C4-2B (cell line): ENCODE results near the gene SLC51A.
"Not testable (repeated sequence)": the region's sequence is repeated elsewhere in the genome, so short reads cannot be mapped to it uniquely, and the experiment has no call there.

ENCODE experiments used
- H3K27ac ChIP-seq: fragments of 450-650 bp; 2 replicates; pipeline ENCODE4 v1.5.1; 2017
- ZFX ChIP-seq: fragments of 450-650 bp; IDR thresholded peaks from 2 replicates; pipeline ENCODE4 v1.6.1; 2017
- TF ChIP-seq, protein P1 (sequence below): fragments of 450-650 bp; conservative IDR thresholded peaks from 2 replicates; pipeline ENCODE4 v1.5.1; 2017; ENCODE audit warnings: mild to moderate bottlenecking

Gene SLC51A

DNA sequence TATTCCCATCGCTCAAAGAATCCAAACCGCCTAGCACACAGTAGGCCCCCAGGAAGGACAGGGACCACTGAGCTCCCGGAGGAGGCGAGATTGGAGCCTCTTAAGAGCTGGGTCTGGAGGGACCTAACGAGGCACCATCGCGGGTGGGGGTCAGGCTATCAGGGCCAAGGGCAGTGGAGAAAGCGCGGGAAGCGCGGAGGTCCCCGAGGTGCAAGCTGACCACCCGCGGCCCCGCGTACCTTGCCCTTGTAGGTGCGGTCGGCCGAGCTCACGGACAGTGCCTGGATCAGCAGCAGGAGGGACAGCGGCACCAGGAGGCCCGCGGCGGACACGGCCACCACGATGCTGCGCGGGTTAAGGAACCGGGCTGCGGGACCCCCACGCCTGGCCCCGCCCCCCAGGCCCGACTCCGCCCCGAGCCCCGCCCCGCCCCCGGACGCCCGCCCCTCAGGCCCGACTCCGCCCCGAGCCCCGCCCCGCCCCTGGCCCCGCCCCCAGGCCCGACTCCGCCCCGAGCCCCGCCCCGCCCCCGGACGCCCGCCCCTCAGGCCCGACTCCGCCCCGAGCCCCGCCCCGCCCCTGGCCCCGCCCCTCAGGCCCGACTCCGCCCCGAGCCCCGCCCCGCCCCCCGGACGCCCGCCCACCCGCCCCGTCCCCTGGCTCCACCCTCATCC, 9.0 kb upstream of the SLC51A start:
- H3K27ac ChIP-seq: no peak overlapping the region
- TF ChIP-seq ZFX: no peak
- TF ChIP-seq, protein P1, sequence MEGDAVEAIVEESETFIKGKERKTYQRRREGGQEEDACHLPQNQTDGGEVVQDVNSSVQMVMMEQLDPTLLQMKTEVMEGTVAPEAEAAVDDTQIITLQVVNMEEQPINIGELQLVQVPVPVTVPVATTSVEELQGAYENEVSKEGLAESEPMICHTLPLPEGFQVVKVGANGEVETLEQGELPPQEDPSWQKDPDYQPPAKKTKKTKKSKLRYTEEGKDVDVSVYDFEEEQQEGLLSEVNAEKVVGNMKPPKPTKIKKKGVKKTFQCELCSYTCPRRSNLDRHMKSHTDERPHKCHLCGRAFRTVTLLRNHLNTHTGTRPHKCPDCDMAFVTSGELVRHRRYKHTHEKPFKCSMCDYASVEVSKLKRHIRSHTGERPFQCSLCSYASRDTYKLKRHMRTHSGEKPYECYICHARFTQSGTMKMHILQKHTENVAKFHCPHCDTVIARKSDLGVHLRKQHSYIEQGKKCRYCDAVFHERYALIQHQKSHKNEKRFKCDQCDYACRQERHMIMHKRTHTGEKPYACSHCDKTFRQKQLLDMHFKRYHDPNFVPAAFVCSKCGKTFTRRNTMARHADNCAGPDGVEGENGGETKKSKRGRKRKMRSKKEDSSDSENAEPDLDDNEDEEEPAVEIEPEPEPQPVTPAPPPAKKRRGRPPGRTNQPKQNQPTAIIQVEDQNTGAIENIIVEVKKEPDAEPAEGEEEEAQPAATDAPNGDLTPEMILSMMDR: no peak

DNA sequence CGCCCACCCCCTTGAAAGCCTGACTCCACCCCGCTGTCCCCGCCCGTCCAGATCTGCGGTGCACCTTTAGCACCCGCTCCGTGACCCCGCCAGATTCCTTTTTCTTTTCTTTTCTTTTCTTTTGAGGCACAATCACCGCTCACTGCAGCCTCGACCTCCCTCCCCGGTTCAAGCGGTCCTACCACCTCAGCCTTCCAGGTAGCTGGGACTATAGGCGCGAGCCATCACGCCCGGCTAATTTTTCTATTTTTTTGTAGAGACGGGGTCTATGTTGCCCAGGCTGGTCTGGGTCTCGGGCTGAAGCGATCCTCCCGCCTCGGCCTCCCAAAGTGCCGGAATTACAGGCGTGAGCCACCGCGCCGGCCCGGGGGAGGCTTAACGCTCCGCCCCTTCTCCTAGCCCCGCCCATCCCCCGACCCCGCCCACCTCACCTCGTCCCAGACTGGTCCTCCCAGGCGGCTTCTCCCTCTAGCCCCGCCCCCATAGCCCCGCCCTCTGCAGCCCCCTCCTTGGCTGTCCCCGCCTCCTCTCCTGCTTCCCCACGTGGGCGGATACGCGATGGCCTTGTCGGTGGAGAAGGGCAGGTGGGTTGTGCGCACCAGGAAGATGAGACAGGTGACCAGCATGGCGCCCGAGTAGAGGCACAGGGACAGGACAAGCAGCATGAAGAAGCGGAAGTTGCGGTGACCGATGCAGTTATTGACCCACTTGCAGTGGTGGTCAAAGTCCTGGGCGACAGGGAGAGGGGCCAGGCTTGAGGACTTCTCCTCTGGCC, 8.3 kb upstream of the SLC51A start:
- no peak overlapping the region for H3K27ac ChIP-seq

DNA sequence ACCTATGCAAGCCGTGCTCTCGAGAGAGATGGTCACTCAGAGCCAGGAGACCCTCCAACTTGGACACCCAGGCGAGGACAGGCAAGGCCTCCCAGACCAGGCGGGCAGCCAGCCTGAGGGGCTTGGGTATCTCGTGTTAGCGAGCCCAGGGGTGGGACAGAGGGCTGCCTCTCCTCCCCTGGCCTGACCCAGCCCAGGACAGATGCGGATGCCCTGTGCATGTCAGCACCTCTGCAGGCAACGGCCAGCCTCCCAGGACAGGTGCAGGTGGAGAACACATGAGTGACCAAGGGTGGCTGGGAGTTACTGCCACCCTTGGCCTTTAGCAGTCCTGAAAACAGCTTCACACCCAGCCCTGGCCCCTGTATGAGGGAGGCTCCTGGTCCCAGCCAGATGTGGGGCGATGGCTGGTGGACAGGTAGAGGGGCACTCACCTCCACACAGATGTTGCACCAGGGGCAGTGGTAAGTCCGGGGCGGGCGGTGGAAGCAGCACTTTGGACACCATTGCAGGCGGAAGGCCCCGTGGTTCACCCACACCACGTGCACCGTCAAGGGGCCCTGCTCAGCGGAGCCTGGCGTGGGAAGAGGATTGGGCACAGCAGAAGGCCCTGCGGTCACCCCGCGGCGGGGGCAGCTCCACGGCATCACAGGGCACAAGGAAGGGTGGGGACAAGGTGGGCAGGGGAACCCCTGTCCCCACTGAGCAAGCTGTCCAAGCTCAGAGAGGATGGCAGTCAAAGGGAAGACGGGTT, 7.2 kb upstream of the SLC51A start:
- H3K27ac ChIP-seq: no peak overlapping the region
- TF ChIP-seq, protein P1: no peak

More for the DNA sequence above, 8.3 kb upstream of the SLC51A start:
- TF ChIP-seq, protein P1: no peak
- no peak for TF ChIP-seq ZFX

DNA sequence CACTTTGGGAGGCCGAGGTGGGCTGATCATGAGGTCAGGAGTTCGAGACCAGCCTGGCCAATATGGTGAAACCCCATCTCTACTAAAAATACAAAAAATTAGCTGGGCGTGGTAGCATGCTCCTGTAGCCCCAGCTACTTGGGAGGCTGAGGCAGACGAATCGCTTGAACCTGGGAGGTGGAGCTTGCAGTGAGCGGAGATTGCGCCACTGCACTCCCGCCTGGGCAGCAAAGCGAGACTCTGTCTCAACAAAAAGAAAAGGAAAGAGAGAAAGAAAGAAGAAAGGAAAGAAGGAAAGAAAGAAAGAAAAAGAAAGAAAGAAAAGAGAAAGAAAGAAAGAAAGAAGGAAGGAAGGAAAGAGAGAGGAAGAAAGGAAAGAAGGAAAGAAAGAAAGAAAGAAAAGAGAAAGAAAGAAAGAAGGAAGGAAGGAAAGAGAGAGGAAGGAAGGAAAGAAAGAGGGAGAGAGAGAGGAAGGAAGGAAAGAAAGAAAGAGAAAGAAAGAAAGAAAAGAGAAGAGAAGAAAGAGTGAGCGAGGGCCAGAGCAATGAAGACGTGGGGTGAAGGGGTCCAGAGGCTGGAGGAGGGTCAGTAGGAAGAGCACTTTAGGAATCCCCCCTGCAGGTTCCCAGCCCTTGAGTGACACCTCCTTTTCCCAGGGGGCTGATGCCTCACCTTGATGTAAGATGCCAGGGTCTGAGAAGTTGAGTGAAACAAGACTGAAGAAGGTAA, 6.2 kb upstream of the SLC51A start:
- not testable (repeated sequence) for H3K27ac ChIP-seq

DNA sequence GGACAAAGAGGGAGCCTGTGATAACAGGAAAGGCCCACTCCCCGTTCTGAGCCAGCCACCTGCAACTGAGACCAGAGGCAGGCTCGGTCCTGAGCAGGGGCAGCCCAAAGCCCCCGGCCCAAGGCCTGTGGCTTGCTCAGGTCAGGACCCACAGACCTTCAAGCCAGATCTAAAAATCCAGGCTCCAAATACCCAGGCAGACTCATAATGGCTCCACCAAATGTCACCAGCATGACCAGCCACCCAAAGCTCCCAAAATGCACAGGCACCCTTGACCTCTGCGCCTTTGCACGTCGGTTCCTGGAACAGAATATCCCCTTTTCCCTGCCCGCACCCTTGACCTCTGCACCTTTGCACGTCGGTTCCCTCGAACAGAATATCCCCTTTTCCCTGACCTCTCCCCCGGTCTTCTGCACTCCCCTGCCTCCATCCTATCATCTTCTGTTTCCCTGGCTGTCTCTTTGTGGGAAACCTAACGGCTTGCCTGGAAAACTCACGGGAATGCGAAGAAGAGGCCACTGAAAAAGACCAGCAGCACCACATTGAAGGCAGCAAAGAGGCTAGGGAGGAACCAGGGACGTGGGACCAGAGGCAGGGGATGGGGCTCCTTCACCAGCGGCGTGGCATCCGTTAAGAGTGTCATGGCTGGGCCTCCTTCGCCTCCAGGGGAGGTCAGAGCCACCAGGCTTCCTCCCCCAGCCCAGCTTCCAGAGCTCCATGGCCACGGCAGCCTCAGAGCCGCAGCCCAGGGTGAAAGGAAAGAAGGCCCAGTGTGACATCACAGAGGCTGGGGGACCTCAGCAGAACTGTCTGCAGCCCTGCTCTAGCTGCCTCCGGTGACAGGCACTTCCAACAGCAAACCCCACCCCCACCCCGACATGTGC, 5.4 kb upstream of the SLC51A start, which contains the start of gene ZDHHC19:
ZDHHC19 (minus strand) TSS at position 728 of the 884 bp plus-strand sequence; CDS start at position 643, 85 bp downstream.
- TF ChIP-seq, protein P1: no peak
- no peak for TF ChIP-seq ZFX
- no peak within 1 kb of the TSS for H3K27ac ChIP-seq

DNA sequence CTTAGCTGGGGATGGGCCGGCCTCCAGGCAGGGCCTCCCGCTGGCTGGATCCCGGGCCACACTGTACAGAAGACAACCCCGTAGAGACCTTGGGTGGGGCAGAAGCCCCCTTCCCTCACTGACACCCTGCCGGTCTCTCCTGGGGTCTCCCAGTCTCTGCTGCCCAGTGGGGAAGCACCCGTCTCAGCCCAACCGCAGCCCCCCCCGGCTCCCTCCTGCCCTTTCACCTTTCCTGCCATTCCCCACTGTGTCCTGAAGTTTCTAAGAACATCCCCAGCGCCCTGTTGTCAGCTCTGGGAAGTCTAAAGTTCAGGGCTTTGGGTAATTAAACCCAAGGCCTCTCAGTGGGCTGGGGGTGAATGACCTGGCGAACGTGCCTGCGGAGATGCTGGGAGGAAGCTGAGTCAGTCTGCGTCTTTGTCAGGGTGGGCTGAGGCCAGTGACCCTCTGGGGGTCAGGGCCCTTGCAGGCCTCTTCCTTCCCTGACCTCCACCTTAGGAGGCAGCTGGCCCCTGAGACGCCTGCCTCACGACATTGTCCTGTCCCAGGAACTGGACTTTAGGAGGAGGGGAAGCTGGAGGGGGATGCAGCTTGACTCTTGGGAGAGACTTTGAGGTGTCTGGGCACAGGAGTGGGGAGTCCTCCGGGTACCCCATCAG, 1.4 kb upstream of the SLC51A start:
- H3K27ac ChIP-seq: no peak overlapping the region
- TF ChIP-seq ZFX: no peak
- TF ChIP-seq, protein P1: no peak
